DMS79 (cell line): Measurements from ENCODE around the gene PEX26.
A peak's percentile ranks its signal among the peaks of the same experiment; 100 is the strongest.
"Not testable (repeated sequence)": the region's sequence is repeated elsewhere in the genome, so short reads cannot be mapped to it uniquely, and the experiment has no call there.

Source experiments
- DNase-seq: peaks from one replicate; lab custom pipeline; 2025; lab: John Stamatoyannopoulos, UW

PEX26 gene

GRCh38 chr22:18077639-18078328 is at the start of gene PEX26:
TSS of gene PEX26 (plus strand) at chr22:18077990. CDS start at chr22:18078377, 387 bp downstream.
- peak; percentile 73 for DNase-seq

- DNase-seq: no peak
Measured at GRCh38 chr22:18028817-18029527, 48.8 kb upstream of the PEX26 start.

- DNase-seq: no peak
Measured at GRCh38 chr22:18029686-18030267, 48.0 kb upstream of the PEX26 start.

GRCh38 chr22:18031695-18032454 is 45.9 kb upstream of the PEX26 start:
- DNase-seq: no peak

GRCh38 chr22:18032455-18033101 is 45.2 kb upstream of the PEX26 start:
- DNase-seq: no peak

- no peak for DNase-seq
Measured at GRCh38 chr22:18033204-18033998, 44.4 kb upstream of the PEX26 start.

GRCh38 chr22:18034076-18034475 is 43.7 kb upstream of the PEX26 start:
- no peak for DNase-seq

GRCh38 chr22:18035751-18036150 is 42.0 kb upstream of the PEX26 start:
- DNase-seq: no peak

- DNase-seq: not testable (repeated sequence)
Measured at GRCh38 chr22:18040898-18041297, 36.9 kb upstream of the PEX26 start.

GRCh38 chr22:18042685-18043084 is 35.1 kb upstream of the PEX26 start:
- no peak for DNase-seq

GRCh38 chr22:18044548-18045271 is 33.1 kb upstream of the PEX26 start:
- no peak for DNase-seq

- DNase-seq: no peak
Measured at GRCh38 chr22:18045794-18046193, 32.0 kb upstream of the PEX26 start.

GRCh38 chr22:18048041-18048440 is 29.7 kb upstream of the PEX26 start:
- DNase-seq: no peak

- no peak for DNase-seq
Measured at GRCh38 chr22:18048441-18048898, 29.3 kb upstream of the PEX26 start.

GRCh38 chr22:18050065-18050464 is 27.7 kb upstream of the PEX26 start:
- DNase-seq: no peak

GRCh38 chr22:18051113-18051512 is 26.7 kb upstream of the PEX26 start:
- DNase-seq: not testable (repeated sequence)

GRCh38 chr22:18053216-18053946 is 24.4 kb upstream of the PEX26 start:
- not testable (repeated sequence) for DNase-seq

GRCh38 chr22:18055619-18056160 is 22.1 kb upstream of the PEX26 start:
- no peak for DNase-seq

GRCh38 chr22:18056161-18056666 is 21.6 kb upstream of the PEX26 start:
- no peak for DNase-seq
